DMS 273 (cell line): Measurements from ENCODE around the gene KNCN.

Source experiments
- DNase-seq: peaks from one replicate; lab custom pipeline; 2025; ENCODE audit not compliant: unreplicated experiment; lab: John Stamatoyannopoulos, UW

The KNCN gene

DNA sequence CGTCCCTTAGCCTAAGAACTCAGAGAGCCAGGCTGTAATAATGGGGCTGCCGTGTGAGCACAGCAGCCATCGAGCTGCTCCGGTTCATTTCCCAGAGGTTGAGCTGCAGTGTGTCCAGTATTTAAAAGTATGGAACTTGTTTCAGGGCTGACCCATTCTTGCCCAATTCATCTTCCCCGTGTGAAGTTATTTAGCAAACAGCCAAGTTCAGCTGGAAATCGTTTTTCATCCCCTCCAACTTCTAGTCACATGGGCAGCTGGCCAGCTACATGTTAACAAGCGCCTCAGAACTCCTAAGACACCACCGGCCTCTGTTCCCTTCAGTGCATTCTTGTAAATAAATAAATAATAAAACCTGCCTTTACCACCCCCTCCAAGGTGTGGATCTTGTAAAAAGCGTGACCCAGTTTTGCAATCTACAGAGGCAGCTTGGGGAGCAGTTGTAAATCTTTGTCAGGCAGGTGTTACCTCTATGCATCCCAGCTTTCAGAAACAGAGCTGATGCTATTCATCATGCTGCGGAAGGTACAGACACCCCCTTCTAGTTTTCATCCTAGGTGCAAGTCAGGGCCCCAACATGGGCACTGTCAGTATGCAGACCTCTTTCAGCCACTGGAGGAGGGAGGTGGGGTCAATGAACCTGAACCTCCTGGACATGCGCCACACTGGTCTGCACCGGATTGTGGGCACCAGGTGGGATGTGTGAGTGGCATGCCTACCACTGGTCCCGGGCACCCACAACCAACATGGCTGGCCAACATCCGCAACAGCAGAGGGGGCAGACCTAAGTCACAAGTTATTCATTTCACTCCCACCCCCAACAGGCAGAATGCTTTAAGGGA, 18.7 kb upstream of the KNCN start:
- DNase-seq: no peak

DNA sequence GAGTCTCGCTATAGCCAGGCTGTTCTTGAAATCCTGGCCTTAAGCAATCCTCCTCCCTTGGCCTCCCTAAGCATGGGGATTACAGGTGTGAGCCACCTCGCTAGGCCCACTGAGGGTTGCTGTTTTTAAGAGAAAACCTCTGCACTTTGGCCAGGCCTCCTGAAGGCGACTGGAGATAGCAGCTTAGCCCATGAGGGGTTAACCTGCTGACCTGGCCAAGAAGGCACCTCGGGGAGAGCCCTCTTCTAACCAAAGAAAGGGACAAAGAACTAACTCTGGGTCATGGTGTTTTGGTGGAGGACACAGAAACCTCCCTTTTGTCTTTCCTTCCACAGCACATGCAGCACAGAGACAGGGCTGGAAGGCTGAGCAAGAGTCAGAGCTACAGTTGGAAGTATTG, 17.7 kb upstream of the KNCN start:
- DNase-seq: no peak

DNA sequence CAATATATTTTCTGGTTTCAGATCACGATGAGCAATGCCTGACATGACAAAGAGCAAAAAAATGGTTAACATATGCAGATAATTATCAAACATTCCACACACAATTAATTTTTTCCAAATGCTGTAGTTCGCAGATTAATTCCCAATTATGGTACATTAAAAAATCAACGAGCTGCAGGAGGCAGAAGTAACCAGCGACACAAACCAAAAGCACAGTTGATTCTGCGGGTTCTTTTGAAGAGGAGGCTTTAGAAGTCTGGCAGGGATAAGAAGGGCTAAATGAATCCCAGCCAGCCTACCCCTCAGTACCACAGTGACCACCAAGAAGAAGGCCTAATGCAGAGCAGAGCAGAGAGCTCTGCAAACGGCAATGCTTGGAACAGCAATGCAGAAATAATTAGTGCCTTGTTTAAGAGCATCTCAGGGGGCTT, 17.0 kb upstream of the KNCN start:
- DNase-seq: no peak

DNA sequence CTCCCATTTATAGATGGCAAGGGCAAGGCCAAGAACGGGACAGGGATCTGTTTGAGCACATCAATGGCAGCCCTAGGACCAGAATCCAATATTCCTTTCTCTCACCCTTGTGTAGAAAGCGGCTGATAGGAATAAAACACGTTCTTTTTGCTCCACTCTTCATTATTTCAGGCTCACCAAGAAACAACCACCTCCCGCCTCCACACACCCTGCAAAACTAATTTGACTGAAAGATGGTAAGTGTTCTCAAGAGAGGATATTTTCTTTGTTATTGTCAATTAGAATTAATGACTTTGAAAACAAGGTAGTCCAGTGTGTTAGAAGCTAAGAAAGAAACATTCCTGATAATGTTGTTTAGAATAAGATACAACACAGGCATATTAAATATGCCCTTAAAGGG, 11.9 kb upstream of the KNCN start:
- DNase-seq: no peak

DNA sequence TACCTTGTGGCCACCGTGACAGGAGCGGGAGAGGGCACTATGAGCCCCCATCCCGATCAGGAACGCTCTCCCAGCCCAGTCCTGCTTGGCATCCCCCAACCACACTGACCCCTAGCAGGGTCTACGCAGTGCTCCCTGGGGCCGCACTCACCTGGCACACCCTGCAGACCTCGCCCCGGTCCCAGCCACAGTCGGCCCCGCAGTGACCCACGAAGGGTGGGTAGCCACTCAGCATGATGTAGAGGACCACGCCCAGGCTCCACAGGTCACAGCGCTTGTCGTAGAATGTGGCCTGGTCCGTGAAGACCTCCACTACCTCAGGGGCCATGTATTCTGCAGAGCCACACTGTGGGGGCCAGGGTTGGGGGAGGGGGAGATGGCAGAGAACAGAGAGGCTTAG, 11.1 kb upstream of the KNCN start:
- no peak for DNase-seq

DNA sequence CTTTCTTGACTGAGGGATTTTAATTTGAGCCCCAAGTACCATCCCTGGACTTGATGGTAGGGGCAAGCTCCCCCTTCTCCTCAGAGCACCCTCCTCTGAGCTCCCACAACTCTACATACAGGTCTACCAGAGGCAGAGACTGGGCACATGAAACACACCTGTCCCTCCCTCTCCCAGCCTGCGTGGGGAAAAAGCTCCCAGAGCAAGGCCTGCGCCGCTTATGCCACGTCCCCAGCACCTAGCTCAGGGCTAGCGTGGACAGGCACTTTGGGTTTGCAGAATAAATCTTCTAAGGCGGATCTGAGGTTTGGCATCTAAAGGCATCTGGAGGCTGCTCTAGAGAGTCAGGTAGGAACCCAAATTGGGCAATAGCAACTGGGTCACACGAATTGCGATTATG, 7.5 kb upstream of the KNCN start:
- DNase-seq: no peak

DNA sequence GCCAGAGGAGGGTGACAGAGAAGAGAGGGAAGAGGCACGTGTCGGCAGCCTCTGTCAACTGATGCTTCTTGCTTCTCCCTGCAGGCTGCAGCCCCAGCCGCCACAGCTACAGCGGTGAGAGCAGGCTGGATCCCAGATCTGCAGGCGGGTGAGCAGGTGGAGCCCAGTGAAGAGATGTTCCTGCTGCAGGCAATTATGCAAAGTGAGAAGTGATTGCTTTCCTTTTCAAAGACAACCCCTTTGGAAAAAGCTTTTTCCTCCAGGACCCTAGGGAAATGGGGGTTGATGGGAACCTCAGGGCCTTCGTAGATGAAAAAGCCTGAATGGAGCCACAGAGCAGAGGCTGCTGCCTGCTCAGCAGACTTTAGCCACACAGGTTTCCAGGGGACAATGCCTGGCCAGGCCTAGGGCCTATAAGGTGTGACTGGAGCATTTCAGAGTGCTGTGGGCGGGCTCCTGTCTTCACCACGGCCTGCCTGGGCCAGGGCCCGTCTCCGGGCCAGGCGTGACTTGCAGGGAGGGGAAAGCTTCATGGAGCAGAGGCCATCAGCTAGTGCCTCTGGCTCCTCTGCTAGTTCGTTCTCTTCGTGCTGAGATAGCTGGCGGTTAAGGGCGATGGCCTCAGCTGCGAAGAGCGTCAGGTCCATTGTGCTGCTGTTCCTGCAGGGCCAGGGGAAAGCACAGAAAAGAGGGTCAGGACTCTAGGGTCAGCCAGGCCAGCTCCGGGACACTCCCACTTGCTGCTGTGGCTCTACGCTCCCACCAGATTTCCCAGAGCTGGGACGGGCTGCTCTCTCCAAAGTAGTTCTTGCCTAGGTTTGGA, 6.9 kb upstream of the KNCN start:
- DNase-seq: peak; percentile 16

DNA sequence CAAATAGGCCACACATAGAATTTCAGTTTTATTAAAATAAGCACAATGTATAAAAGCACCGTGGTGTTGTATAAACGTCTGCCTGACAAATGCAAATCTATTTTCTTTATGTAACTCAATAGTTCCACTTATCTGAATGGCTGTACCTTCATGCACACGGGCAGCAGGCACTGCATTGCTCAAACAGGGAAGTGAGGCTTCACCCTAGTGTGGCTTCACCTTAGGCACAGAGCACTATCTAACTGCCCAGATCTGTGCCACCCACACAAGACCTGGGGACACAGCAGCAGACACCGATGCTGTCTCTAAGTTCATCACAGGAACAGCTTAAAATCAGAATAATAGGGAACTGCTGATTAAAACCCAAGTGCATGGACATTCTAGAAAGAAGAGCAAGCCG, 6.0 kb upstream of the KNCN start:
- DNase-seq: no peak

DNA sequence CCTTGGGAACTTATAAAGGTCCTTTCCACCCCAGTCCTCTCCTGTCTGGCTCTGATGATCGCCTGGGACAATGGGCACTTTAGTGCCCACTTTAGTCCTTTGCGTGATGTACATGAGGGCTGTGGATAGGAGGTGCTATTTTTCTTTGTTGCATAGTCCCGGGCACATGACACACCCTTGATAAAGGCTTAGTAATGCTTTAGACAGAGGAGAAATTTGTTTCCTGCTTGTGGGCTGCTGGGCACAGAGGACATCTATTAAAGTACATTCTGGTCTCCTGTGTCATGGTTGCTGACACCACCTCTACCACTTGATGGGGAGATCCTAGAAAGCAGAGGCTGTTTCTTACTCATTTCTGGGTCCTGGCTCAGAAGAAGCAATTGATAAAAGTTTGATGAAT, 5.4 kb upstream of the KNCN start:
- no peak for DNase-seq

DNA sequence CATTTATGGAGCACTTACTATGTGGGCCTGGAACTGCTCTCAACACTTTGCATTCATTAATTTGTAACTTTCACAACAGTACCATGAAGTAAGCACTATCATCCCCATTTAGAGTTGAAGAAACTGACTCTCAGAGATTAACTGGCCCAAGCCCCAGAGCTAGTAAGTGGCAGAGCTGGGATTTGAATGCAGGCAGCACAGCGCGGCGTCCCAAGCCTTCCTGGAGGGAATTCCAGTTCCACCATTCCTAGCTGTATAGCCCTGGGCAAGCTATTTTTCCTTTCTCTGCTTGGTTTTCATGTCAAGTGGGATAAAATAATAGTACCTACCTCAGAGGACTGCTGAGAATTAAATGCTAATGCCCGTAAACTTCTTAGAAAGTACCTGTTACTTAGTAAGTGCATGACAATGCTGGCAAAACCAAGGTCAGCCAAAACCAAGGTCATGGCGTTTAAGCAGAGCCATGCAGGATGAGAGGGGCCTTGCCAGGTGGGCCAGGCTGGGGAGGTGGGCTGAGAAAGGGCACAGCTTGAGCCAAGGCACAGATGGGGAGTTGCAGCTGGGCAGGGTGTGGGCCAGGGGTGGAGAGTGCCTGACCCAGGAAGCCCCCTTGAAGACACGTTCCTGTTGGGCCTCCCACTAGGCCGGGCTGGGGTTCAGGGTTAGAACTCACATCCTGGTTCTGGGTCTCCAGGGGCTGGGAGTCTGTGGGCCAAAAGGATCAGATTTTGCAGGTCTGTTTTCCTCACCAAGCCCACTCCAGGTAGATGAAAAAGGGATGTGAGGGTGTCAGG, 4.6 kb upstream of the KNCN start:
- no peak for DNase-seq

DNA sequence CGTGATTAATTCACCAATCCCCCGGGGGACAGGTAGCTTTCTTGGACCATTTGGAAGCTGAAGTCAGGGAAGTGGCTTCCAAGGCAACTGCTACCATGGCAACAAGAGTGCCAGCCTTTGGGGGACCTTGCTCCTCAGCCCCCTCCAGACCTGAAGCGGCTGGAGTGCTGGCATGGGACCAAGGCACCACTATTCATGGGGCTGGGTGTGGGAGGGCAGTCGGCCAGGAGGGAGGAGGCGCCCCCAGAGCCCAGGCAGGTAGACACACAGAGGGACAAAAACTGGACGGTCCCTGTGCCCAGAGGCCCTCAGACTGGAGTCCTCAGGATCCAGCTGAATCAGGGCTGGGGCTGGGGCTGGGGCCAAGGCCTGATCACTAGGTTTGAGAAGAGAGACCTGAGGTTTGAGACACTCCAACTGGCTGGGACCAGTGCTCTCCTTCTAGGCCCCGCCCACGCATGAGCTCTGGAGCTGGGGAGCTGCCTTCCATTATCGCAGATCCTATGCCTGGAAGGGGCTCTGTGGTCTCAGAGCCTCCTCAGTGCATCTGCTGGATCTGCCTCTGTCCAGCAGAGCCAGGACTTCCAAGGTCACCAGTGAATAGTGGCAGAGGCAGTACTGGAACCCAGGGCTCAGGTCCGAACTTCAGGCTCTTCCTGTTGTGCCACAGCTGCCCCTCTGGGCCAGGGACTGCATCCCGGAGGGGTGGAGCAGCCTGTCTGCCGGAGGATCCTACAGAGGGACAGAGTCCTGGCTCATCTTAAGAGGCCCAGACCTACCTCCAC, 3.3 kb upstream of the KNCN start:
- DNase-seq: peak; percentile 35

DNA sequence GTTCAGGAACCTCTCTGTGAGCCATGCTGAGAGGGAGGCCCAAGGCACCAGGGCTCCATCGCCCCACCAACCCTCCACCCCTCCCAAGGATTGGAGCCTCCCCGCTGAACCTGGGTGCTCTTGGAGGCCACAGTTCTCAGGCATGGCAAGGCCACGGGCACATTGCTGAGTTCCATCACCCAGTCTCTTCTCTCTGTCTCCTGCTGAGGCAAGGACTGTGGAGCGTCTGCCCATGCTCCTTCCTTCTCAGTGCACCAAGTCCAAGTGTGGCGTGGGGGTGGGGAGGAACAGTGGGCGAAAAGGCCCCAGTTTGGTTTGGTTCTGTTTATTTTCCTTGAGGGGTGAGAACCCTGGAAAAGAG, 2.8 kb upstream of the KNCN start:
- DNase-seq: no peak

DNA sequence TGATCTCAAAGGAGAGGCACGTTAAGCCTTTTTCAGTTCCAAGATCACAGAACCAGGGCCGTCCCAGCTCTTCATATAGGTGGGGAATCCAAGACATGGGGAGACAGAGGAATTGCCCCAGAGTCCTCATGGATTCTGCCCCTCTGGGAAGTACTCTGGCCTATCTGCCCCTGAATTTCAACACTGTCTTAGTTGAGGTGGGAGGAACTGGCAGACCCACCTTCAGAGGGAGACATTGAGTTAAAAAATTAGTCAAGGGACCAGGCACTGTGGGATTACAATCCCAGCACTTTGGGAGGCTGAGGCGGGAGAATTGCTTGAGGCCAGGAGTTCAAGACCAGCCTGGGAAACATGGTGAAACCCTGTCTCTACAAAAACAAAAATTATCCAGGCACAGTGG, 2.1 kb upstream of the KNCN start:
- DNase-seq: no peak

DNA sequence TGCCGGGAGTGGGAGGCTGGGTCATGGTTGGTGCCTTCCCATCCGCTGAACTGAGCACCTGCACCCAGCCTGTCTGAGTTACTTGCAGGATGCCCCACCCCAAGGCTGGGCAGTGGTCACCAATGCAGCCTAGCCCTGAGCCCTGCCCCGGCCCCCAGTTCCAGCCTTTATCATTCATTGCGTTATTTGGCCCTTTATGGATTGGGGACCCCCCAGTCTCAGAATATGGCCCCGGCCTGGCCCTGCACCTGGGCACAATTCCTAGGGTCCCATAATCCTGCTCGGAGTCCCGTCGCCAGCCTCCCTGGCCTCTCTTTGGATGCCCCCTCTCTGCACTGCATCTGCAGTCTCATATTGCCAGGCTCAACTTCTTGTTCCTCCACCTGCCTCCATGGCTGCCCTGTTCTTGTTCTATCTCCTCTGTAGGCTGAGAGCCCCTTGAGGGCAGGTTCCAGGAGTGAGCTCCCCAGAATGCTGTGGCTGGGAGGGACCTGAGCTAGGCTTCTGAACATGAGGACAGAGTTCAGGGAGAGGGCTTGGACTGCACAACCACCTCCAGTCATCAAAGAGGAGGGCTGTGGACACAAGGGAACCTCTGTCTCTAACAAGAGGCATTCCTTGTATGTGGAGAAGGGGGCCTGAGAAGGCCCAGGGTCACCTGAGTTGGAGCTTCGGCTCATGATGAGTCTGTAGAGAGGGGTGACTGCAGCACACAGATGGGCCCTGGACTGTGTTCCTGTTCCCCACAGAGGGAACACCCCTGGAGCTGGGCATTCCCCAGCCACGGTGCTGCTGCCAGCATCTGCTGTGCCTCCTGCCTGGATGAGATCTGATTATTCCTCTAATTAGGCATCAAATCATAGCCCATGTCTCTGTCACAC, 1.1 kb upstream of the KNCN start:
- DNase-seq: no peak

DNA sequence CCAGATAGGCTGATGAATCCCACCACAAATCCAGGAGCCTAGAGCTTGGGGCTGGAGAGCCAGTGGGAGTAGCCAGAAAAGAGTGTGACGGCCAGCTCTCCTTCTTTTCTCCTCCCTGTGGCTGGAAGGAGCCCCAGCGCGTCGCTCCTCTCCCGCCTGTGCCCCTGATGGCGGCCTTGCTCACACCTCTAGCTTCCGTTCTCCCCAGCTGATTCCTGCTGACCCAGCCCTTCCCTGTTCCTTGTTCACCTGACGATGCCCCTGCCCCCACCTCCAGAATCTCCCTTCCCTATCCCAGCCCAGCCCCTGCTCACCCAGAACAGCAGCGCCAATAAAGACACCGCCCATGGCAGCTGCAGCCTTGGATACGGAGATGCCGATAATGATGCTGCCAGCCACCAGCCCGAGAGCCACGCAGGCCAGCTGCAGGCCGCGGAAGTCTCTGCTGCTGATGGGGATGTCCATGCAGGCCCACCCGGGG, 656 bp downstream of the KNCN start:
- DNase-seq: no peak

DNA sequence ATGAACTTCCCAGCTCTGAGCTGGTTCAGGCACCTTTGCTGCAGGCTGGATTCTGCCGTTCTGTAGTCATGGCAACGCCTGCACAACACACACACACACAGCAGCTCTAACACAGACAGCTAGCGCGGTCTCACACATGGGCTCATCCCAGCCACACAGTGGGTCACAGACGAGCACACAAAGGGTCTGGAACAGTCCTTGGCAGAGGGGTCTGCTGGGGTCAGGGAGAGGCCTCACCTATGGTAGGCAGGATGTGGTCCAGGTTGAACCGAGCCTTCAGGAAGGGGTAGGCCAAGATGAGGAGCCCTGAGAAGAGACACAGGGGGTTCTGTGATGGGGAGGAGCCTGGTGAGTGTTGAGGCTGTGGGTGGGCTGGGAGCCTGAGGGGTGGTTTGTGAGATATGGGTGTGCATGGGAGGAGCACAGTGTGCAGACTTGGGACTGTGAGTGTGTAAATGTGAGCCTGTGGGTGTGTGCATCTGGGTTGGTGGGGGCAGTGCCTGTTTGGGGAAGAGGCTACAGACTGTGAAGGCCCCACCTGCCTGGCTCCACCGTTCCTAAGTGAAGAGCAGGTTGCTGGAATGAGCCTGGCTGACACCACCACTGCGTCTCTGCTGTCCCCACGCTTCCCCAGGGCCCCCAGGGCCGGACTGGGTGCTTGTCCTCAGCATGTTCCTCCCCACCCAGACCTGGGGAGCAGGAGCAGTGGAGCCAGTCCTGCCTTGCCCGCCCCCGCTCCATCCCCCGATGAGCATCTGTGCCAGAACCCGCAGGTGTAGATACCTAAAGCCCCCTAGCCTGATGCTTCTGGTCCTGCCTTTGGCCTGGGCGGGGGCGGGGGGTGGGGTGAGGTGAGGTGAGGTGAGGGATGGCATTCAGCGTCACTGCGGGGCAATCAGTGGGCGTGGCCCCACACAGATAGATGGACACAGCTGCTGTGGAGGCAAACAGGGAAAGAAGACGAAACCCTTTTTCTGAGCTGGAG, 1.5 kb downstream of the KNCN start:
- DNase-seq: peak; percentile 54

DNA sequence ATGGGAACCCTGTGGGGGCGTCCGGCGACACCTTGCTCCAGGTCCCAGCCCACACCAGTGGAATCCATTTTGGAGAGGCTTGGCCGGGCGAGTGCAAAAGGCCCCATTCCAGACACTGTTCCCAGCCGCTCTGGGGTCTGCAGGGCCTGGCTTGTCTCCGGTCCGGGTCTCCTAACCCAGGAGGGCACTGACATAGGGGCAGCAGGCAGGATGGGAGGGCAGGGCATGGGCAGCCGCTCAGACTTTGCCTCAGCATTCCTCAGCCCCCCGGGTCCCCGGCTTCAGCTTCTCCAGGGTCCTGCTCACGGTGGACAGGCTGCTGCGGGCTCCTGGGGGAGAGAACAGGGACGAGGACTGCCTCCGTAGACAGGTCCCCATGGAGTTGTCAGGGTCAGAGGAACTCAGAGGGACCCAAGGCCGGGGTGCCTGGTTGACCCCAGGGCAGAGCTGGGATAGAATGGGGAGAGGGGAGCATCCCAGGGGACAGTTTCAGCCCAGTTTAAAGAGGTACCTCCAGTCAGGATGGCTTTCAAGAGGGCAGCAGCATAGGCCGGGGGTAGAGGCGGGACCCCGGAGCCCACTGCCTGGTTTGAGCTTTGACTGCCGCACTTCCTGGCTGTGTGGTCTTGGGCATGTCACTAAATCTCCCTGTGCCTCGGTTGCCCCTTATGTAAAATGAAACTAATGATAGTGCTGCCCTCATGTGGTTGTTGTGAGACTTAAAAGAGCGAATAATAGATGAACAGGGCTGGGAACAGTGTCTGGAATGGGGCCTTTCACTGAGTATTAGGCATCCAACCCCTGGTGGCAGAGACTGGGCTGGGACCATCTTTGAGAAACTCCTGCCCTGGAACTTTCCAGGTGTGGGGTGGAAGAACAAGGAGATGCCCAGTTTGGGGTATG, 3.7 kb downstream of the KNCN start:
- peak; percentile 75 for DNase-seq

DNA sequence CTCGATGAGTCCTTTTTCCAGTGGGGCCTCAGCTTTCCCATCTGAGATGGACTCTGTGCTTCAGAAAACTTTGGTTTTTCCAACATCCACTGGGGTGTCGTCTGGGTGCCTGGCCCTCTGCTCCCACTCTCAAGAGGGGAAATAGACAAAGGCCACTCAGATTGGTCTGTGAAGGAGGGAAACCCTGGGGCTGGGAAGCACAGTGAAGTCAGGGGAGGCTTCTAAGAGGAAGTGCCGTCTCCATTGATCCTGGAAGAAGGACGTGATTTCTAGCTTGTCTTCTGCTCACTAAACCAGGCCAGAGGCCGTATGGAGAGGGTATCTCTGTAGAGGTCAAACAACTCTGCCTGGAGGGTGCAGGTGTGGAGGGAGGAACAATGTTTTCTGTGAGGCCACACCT, 5.2 kb downstream of the KNCN start:
- DNase-seq: no peak
